RPMI7951 (cell line): ENCODE results near the gene NPTX1. TPM values are rescaled to one million over a fixed set of nuclear protein-coding genes. Genes with fewer than 3 reads are reported as not detected.

Source experiments
- DNase-seq: peaks from one replicate; pipeline ENCODE4 v3.0.0-alpha.2; 2012; ENCODE audit warnings: low read depth
- total RNA-seq: library from RNA; depleted of rRNA; stranded (reverse); fragments of >200 nt; shearing (Covaris generic); gene quantifications from 2 replicates; pipeline ENCODE4 v1.2.3, GENCODE V29; 2014

NPTX1 gene
- total RNA-seq, 1 experiment from 2014 or later: 2.5 TPM

GRCh38 chr17:80478487-80479245, 2.3 kb upstream of the NPTX1 start:
- no peak for DNase-seq

GRCh38 chr17:80477647-80478478, 1.5 kb upstream of the NPTX1 start:
- peak; percentile 42 for DNase-seq

GRCh38 chr17:80476877-80477646, 655 bp upstream of the NPTX1 start:
- no peak for DNase-seq

- no peak for DNase-seq
Measured at GRCh38 chr17:80474961-80475909, 1.2 kb downstream of the NPTX1 start.

GRCh38 chr17:80474231-80474960, 2.0 kb downstream of the NPTX1 start:
- DNase-seq: peak; percentile 46

GRCh38 chr17:80473701-80474100, 2.7 kb downstream of the NPTX1 start:
- no peak for DNase-seq

GRCh38 chr17:80472996-80473395, 3.4 kb downstream of the NPTX1 start:
- DNase-seq: no peak

- DNase-seq: no peak
Measured at GRCh38 chr17:80471922-80472321, 4.5 kb downstream of the NPTX1 start.

- no peak for DNase-seq
Measured at GRCh38 chr17:80470603-80471002, 5.8 kb downstream of the NPTX1 start.

GRCh38 chr17:80469667-80470066, 6.7 kb downstream of the NPTX1 start:
- DNase-seq: no peak

- DNase-seq: no peak
Measured at GRCh38 chr17:80468781-80469493, 7.5 kb downstream of the NPTX1 start.

GRCh38 chr17:80468242-80468641, 8.2 kb downstream of the NPTX1 start:
- DNase-seq: no peak

- no peak for DNase-seq
Measured at GRCh38 chr17:80466188-80466705, 10.2 kb downstream of the NPTX1 start.

- no peak for DNase-seq
Measured at GRCh38 chr17:80465327-80465974, 11.0 kb downstream of the NPTX1 start.

- no peak for DNase-seq
Measured at GRCh38 chr17:80464486-80464885, 11.9 kb downstream of the NPTX1 start.

- no peak for DNase-seq
Measured at GRCh38 chr17:80463784-80464400, 12.5 kb downstream of the NPTX1 start.

GRCh38 chr17:80461528-80462160, 14.8 kb downstream of the NPTX1 start:
- no peak for DNase-seq

- no peak for DNase-seq
Measured at GRCh38 chr17:80460429-80460834, 16.0 kb downstream of the NPTX1 start.
